Measurements from ENCODE around the gene TRAK1. TPM values are rescaled to one million over a fixed set of nuclear protein-coding genes. Genes with fewer than 3 reads are reported as not detected.

The TRAK1 gene
- total and polyA plus RNA-seq, 7 experiments from 2014 or later, result 4.8 to 30.4 (median 13.9) TPM

DNA sequence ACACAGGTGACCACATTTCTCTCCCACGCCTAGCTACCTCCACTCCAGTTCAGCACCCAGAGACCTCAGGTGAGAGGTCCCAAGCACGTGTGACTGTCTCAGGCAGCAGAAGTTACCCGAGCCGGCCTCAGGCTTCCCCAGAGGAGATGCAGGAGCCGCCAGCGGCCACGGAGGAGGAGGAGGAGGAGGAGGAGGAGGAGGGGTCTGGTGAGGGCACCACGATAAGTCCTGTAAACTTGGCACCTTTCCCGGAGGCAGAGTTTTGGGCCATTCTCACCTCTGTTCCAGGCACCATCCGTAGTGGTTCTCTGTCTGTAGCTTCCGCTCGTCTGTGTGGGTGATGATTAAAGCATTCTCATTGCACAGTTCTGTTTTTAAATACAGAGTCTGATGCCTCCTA is 118.8 kb downstream of the TRAK1 start:
- CTCF ChIA-PET, result no interaction called here
- H3K27ac ChIP-seq (ENCODE audit: low read depth, low read length), result no peak overlapping the region
- ATAC-seq (no peak), DNase-seq (no peak)
- H3K9me3 Mint-ChIP-seq, result peaks cover 0 to 5% (median 0%) of the 10 kb centered on the region in 11 donors
- POLR2A ChIA-PET, result interaction anchor here (0.6 kb wide), 1 partner anchor 81 kb away, joined by 3 read pairs; no protein-coding TSS in a partner anchor
- intact Hi-C loops (cut with micrococcal nuclease), result no loop called here
- no peak overlapping the region for H3K4me3 ChIP-seq (ENCODE audit: low read length)
- H3K9me3 ChIP-seq (ENCODE audit: control insufficient read depth in 2 of 3, low read length in 3 of 3), result no peaks in the 10 kb centered on the region
- H3K4me1 ChIP-seq (ENCODE audit: control insufficient read depth in 2 of 2, insufficient read depth in 2 of 2, low read length in 2 of 2), result peaks cover 15 to 21% of the 10 kb centered on the region in 2 donors
- H3K27me3 ChIP-seq (ENCODE audit: control insufficient read depth in 2 of 2, insufficient read depth in 2 of 2, low read length in 2 of 2), result no peaks in the 10 kb centered on the region
- H3K27me3 Mint-ChIP-seq, result no peaks in the 10 kb centered on the region
- peaks cover 8 to 49% (median 23%) of the 10 kb centered on the region in 5 donors for H3K36me3 Mint-ChIP-seq
- H3K4me3 Mint-ChIP-seq, result no peak overlapping the region
- peaks cover 9 to 26% (median 25%) of the 10 kb centered on the region in 7 donors for H3K4me1 Mint-ChIP-seq
- no peak overlapping the region for H3K27ac Mint-ChIP-seq
- H3K36me3 ChIP-seq (ENCODE audit: control insufficient read depth in 2 of 3, insufficient read depth in 3 of 3, low read length in 3 of 3), result peaks cover 0 to 36% (median 0%) of the 10 kb centered on the region in 3 experiments

- POLR2A ChIA-PET, result interaction anchor here (0.6 kb wide), 1 partner anchor 80 kb away, joined by 3 read pairs; no protein-coding TSS in a partner anchor
- peaks cover 0 to 5% (median 0%) of the 10 kb centered on the region in 11 donors for H3K9me3 Mint-ChIP-seq
- ATAC-seq (no peak), DNase-seq (no peak)
- H3K4me1 Mint-ChIP-seq, result peaks cover 11 to 34% (median 33%) of the 10 kb centered on the region in 7 donors
- peaks cover 0 to 35% (median 0%) of the 10 kb centered on the region in 3 experiments for H3K36me3 ChIP-seq (ENCODE audit: control insufficient read depth in 2 of 3, insufficient read depth in 3 of 3, low read length in 3 of 3)
- no peak overlapping the region for H3K4me3 ChIP-seq (ENCODE audit: low read length)
- H3K4me3 Mint-ChIP-seq, result no peak overlapping the region
- H3K36me3 Mint-ChIP-seq, result peaks cover 8 to 43% (median 23%) of the 10 kb centered on the region in 5 donors
- no peak overlapping the region for H3K27ac Mint-ChIP-seq
- no peaks in the 10 kb centered on the region for H3K9me3 ChIP-seq (ENCODE audit: control insufficient read depth in 2 of 3, low read length in 3 of 3)
- peaks cover 21 to 29% of the 10 kb centered on the region in 2 donors for H3K4me1 ChIP-seq (ENCODE audit: control insufficient read depth in 2 of 2, insufficient read depth in 2 of 2, low read length in 2 of 2)
- H3K27me3 ChIP-seq (ENCODE audit: control insufficient read depth in 2 of 2, insufficient read depth in 2 of 2, low read length in 2 of 2), result no peaks in the 10 kb centered on the region
- no peak overlapping the region for H3K27ac ChIP-seq (ENCODE audit: low read depth, low read length)
- intact Hi-C loops (cut with micrococcal nuclease), result no loop called here
- no peaks in the 10 kb centered on the region for H3K27me3 Mint-ChIP-seq
- CTCF ChIA-PET, result interaction anchor here (2.2 kb wide), 1 partner anchor 19 kb away, joined by 9 read pairs; no protein-coding TSS in a partner anchor
Observed at GRCh38 chr3:42210726-42211125, 119.6 kb downstream of the TRAK1 start.

DNA sequence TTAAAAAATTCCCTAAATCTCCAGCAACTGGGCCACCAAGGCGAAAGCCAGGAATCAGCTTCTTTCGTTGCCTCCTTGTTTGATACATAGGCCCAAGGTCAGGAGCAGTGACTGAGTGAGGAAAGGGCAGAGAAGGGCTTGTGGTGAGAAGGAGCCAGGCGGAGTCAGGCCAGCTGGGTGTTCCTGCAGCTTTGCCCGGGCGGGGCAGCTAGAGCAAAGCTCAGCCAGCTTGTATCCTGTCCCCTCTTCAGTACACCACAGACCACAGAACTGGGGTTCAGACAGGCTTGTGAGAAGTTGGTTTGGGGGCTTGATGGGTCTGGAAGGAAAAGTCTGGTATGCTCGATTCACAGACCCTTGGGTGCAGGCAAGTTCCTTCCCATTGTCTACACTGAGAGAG is 122.3 kb downstream of the TRAK1 start:
- Mint-ChIP-seq H3K36me3 (peaks cover 7 to 28% (median 17%) of the 10 kb centered on the region in 5 donors), H3K9me3 (peaks cover 0 to 4% (median 0%) of the 10 kb centered on the region in 11 donors), H3K4me1 (peaks cover 28 to 59% (median 58%) of the 10 kb centered on the region in 7 donors), H3K27ac (peak overlapping the region; percentile 70 to 98 (median 85)), H3K27me3 (no peaks in the 10 kb centered on the region), H3K4me3 (peak overlapping the region; percentile 17 to 75 (median 53))
- ChIA-PET CTCF (interaction anchor here (0.8 kb wide), 1 partner anchor 22 kb away, joined by 4 read pairs; no protein-coding TSS in a partner anchor), POLR2A (interaction anchor here (0.6 kb wide), 1 partner anchor 237 kb away, joined by 3 read pairs; no protein-coding TSS in a partner anchor)
- no peaks in the 10 kb centered on the region for H3K27me3 ChIP-seq (ENCODE audit: control insufficient read depth in 2 of 2, insufficient read depth in 2 of 2, low read length in 2 of 2)
- no peaks in the 10 kb centered on the region for H3K9me3 ChIP-seq (ENCODE audit: control insufficient read depth in 2 of 3, low read length in 3 of 3)
- no peak overlapping the region for H3K4me3 ChIP-seq (ENCODE audit: low read length)
- peak; percentile 40 for ATAC-seq
- H3K4me1 ChIP-seq (ENCODE audit: control insufficient read depth in 2 of 2, insufficient read depth in 2 of 2, low read length in 2 of 2), result peaks cover 30 to 51% of the 10 kb centered on the region in 2 donors
- intact Hi-C loops (cut with micrococcal nuclease), result no loop called here
- peaks cover 0 to 19% (median 0%) of the 10 kb centered on the region in 3 experiments for H3K36me3 ChIP-seq (ENCODE audit: control insufficient read depth in 2 of 3, insufficient read depth in 3 of 3, low read length in 3 of 3)
- H3K27ac ChIP-seq (ENCODE audit: low read depth, low read length), result peak overlapping the region; percentile 53
- peak in 2 of 9 donors; percentile 13 for DNase-seq

DNA sequence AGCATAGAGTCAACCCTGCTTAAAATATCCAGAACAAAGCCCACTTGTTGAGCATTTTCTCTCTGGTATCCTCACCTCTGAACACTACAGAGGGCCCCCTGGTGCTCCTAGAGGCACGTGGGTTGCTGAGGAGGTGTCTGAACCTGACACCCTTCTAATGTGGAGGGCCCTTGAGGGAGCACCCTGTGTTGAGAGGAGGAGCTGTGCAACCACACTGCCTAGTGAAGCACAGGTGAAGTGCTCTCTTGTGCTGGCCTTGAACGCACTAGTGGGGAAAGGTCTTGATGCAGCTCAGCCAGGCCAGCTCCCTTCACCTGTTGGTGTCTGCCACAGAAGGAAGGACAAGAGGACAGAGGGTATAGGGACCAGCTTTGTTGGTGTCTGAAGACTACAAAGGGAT is 122.9 kb downstream of the TRAK1 start:
- Histone ChIP-seq H3K4me3 (ENCODE audit: low read length) (no peak overlapping the region), H3K9me3 (ENCODE audit: control insufficient read depth in 2 of 3, low read length in 3 of 3) (no peaks in the 10 kb centered on the region), H3K27ac (ENCODE audit: low read depth, low read length) (peak overlapping the region; percentile 53), H3K36me3 (ENCODE audit: control insufficient read depth in 2 of 3, insufficient read depth in 3 of 3, low read length in 3 of 3) (peaks cover 0 to 13% (median 0%) of the 10 kb centered on the region in 3 experiments), H3K27me3 (ENCODE audit: control insufficient read depth in 2 of 2, insufficient read depth in 2 of 2, low read length in 2 of 2) (no peaks in the 10 kb centered on the region), H3K4me1 (ENCODE audit: control insufficient read depth in 2 of 2, insufficient read depth in 2 of 2, low read length in 2 of 2) (peaks cover 30 to 51% of the 10 kb centered on the region in 2 donors)
- peaks cover 3 to 21% (median 11%) of the 10 kb centered on the region in 5 donors for H3K36me3 Mint-ChIP-seq
- H3K27ac Mint-ChIP-seq, result peak overlapping the region; percentile 70 to 98 (median 85)
- intact Hi-C loops (cut with micrococcal nuclease), result no loop called here
- peaks cover 28 to 65% (median 58%) of the 10 kb centered on the region in 7 donors for H3K4me1 Mint-ChIP-seq
- ATAC-seq (peak; percentile 56), DNase-seq (peak in 1 of 9 donors; percentile 11)
- H3K4me3 Mint-ChIP-seq, result peak overlapping the region in 9 of 10 donors; percentile 6 to 75 (median 54)
- H3K9me3 Mint-ChIP-seq, result peaks cover 0 to 2% (median 0%) of the 10 kb centered on the region in 11 donors
- ChIA-PET POLR2A (no interaction called here), CTCF (interaction anchor here (1.1 to 1.6 kb wide), 2 partner anchors 23 to 25 kb away, joined by 3 to 6 read pairs; no protein-coding TSS in a partner anchor)
- H3K27me3 Mint-ChIP-seq, result no peaks in the 10 kb centered on the region

- H3K4me3 ChIP-seq (ENCODE audit: low read length), result no peak overlapping the region
Observed at GRCh38 chr3:42214565-42215283, 123.6 kb downstream of the TRAK1 start.

GRCh38 chr3:42216302-42216701 is 125.1 kb downstream of the TRAK1 start:
- peak overlapping the region; percentile 34 for H3K4me3 ChIP-seq (ENCODE audit: low read length)
- ATAC-seq (no peak), DNase-seq (peak in 1 of 9 donors; percentile 16)
- CTCF ChIA-PET, result interaction anchor here (1.3 to 1.7 kb wide), 2 partner anchors 11 to 529 kb away, joined by 3 to 4 read pairs; no protein-coding TSS in a partner anchor
- POLR2A ChIA-PET, result interaction anchor here (0.5 to 0.6 kb wide), 2 partner anchors 100 to 116 kb away, joined by 3 to 4 read pairs; no protein-coding TSS in a partner anchor
- peak overlapping the region; percentile 69 to 83 (median 74) for H3K4me3 Mint-ChIP-seq
- intact Hi-C loops (cut with micrococcal nuclease), result loop anchor here in 1 of 2 donors (5.0 kb wide), 1 partner anchor 254 kb away; the partner anchor contains the start of gene ULK4
- no peaks in the 10 kb centered on the region for H3K9me3 ChIP-seq (ENCODE audit: control insufficient read depth in 2 of 3, low read length in 3 of 3)
- no peaks in the 10 kb centered on the region for H3K27me3 ChIP-seq (ENCODE audit: control insufficient read depth in 2 of 2, insufficient read depth in 2 of 2, low read length in 2 of 2)
- peak overlapping the region; percentile 61 to 98 (median 91) for H3K27ac Mint-ChIP-seq
- H3K4me1 Mint-ChIP-seq, result peaks cover 28 to 65% (median 58%) of the 10 kb centered on the region in 7 donors
- no peaks in the 10 kb centered on the region for H3K9me3 Mint-ChIP-seq
- peaks cover 0 to 13% (median 7%) of the 10 kb centered on the region in 5 donors for H3K36me3 Mint-ChIP-seq
- H3K27ac ChIP-seq (ENCODE audit: low read depth, low read length), result peak overlapping the region; percentile 56
- peaks cover 30 to 51% of the 10 kb centered on the region in 2 donors for H3K4me1 ChIP-seq (ENCODE audit: control insufficient read depth in 2 of 2, insufficient read depth in 2 of 2, low read length in 2 of 2)
- no peaks in the 10 kb centered on the region for H3K36me3 ChIP-seq (ENCODE audit: control insufficient read depth in 2 of 3, insufficient read depth in 3 of 3, low read length in 3 of 3)
- no peaks in the 10 kb centered on the region for H3K27me3 Mint-ChIP-seq

More at GRCh38 chr3:42214565-42215283, 123.6 kb downstream of the TRAK1 start:
- intact Hi-C loops (cut with micrococcal nuclease), result loop anchor here in 1 of 2 donors (5.0 kb wide), 1 partner anchor 252 kb away; the partner anchor contains the start of gene ULK4
- peak overlapping the region; percentile 70 to 98 (median 85) for H3K27ac Mint-ChIP-seq
- H3K36me3 Mint-ChIP-seq, result peaks cover 1 to 15% (median 8%) of the 10 kb centered on the region in 5 donors
- peaks cover 0 to 6% (median 0%) of the 10 kb centered on the region in 3 experiments for H3K36me3 ChIP-seq (ENCODE audit: control insufficient read depth in 2 of 3, insufficient read depth in 3 of 3, low read length in 3 of 3)
- CTCF ChIA-PET, result interaction anchor here (1.1 to 1.7 kb wide), 3 partner anchors 13 to 25 kb away, joined by 3 to 6 read pairs (median 3); no protein-coding TSS in a partner anchor
- peaks cover 28 to 65% (median 58%) of the 10 kb centered on the region in 7 donors for H3K4me1 Mint-ChIP-seq
- H3K27me3 Mint-ChIP-seq, result no peaks in the 10 kb centered on the region
- no peaks in the 10 kb centered on the region for H3K9me3 ChIP-seq (ENCODE audit: control insufficient read depth in 2 of 3, low read length in 3 of 3)
- H3K27me3 ChIP-seq (ENCODE audit: control insufficient read depth in 2 of 2, insufficient read depth in 2 of 2, low read length in 2 of 2), result no peaks in the 10 kb centered on the region
- peaks cover 30 to 51% of the 10 kb centered on the region in 2 donors for H3K4me1 ChIP-seq (ENCODE audit: control insufficient read depth in 2 of 2, insufficient read depth in 2 of 2, low read length in 2 of 2)
- ATAC-seq, result no peak
- POLR2A ChIA-PET, result no interaction called here
- no peak for DNase-seq
- peak overlapping the region in 9 of 10 donors; percentile 0 to 69 (median 49) for H3K4me3 Mint-ChIP-seq
- no peaks in the 10 kb centered on the region for H3K9me3 Mint-ChIP-seq
- peak overlapping the region; percentile 53 for H3K27ac ChIP-seq (ENCODE audit: low read depth, low read length)

Data from naive thymus-derived CD4-positive, alpha-beta T cell (primary cell).